ENCODE results near the gene TMTC2.

TMTC2 gene

GRCh38 chr12:82650627-82651337 is 35.9 kb upstream of the TMTC2 start:
- DNase-seq (ENCODE audit: low read depth), result peak; percentile 71
- no peak overlapping the region for H3K4me3 ChIP-seq (ENCODE audit: low read length)
- no peak for TF ChIP-seq CTCF (conservative IDR thresholded peaks at IDR 0.05; ENCODE audit: low read depth, low read length)

GRCh38 chr12:82651489-82651888 is 35.2 kb upstream of the TMTC2 start:
- DNase-seq (ENCODE audit: low read depth), result no peak
- H3K4me3 ChIP-seq (ENCODE audit: low read length), result no peak overlapping the region
- TF ChIP-seq CTCF (conservative IDR thresholded peaks at IDR 0.05; ENCODE audit: low read depth, low read length), result no peak

- no peak for DNase-seq (ENCODE audit: low read depth)
- H3K4me3 ChIP-seq (ENCODE audit: low read length), result no peak overlapping the region
- no peak for TF ChIP-seq CTCF (conservative IDR thresholded peaks at IDR 0.05; ENCODE audit: low read depth, low read length)
These were observed 34.6 kb upstream of the TMTC2 start for GRCh38 chr12:82652071-82652470.

- TF ChIP-seq CTCF (conservative IDR thresholded peaks at IDR 0.05; ENCODE audit: low read depth, low read length), result no peak
- DNase-seq (ENCODE audit: low read depth), result no peak
- H3K4me3 ChIP-seq (ENCODE audit: low read length), result no peak overlapping the region
These were observed 31.0 kb upstream of the TMTC2 start for GRCh38 chr12:82655751-82656150.

- H3K4me3 ChIP-seq (ENCODE audit: low read length), result no peak overlapping the region
- no peak for TF ChIP-seq CTCF (conservative IDR thresholded peaks at IDR 0.05; ENCODE audit: low read depth, low read length)
- DNase-seq (ENCODE audit: low read depth), result no peak
These were observed 27.1 kb upstream of the TMTC2 start for GRCh38 chr12:82659343-82660207.

- no peak overlapping the region for H3K4me3 ChIP-seq (ENCODE audit: low read length)
- TF ChIP-seq CTCF (conservative IDR thresholded peaks at IDR 0.05; ENCODE audit: low read depth, low read length), result no peak
- DNase-seq (ENCODE audit: low read depth), result no peak
These were observed 26.0 kb upstream of the TMTC2 start for GRCh38 chr12:82660541-82661325.

Data from retinal pigment epithelial cell (primary cell).